ENCODE measurements around the gene PICK1.
A peak's percentile ranks its signal among the peaks of the same experiment; 100 is the strongest.

The PICK1 gene

GRCh38 chr22:38035530-38035885 is 21.7 kb upstream of the PICK1 start:
- Histone ChIP-seq H3K4me1 (ENCODE audit: control insufficient read depth, insufficient read depth, low read length) (no peaks in the 10 kb centered on the region), H3K9me3 (ENCODE audit: control insufficient read depth, insufficient read depth, low read depth, low read length) (no peaks in the 10 kb centered on the region), H3K27ac (ENCODE audit: extremely low read depth, low read depth, low read length) (no peak overlapping the region), H3K36me3 (ENCODE audit: control insufficient read depth in 2 of 2, insufficient read depth in 1 of 2, low read length in 2 of 2) (no peaks in the 10 kb centered on the region), H3K4me3 (ENCODE audit: low read depth, low read length) (no peak overlapping the region)
- POLR2A ChIA-PET, result no interaction called here
- CTCF ChIA-PET, result no interaction called here
- TF ChIP-seq ZNF341 (tag by site-specific recombination; IDR thresholded peaks at IDR 0.05; ENCODE audit: low read depth) (no peak), ZFHX2 (tag by site-specific recombination; conservative IDR thresholded peaks at IDR 0.05) (no peak), MEIS1 (CRISPR knock-in tag; IDR thresholded peaks at IDR 0.05; ENCODE audit: borderline replicate concordance) (no peak), ZNF510 (tag by site-specific recombination; IDR thresholded peaks at IDR 0.05; ENCODE audit: insufficient replicate concordance) (no peak), ZNF629 (tag by site-specific recombination; IDR thresholded peaks at IDR 0.05) (no peak), ZNF843 (tag by site-specific recombination; IDR thresholded peaks at IDR 0.05) (no peak), KLF7 (tag by site-specific recombination; IDR thresholded peaks at IDR 0.05; ENCODE audit: borderline replicate concordance) (no peak), ZNF677 (tag by site-specific recombination; IDR thresholded peaks at IDR 0.05) (no peak), KLF1 (tag by site-specific recombination; IDR thresholded peaks at IDR 0.05) (no peak), ZNF544 (tag by site-specific recombination; IDR thresholded peaks at IDR 0.05) (no peak), ZSCAN16 (tag by site-specific recombination; IDR thresholded peaks at IDR 0.05) (no peak)
- TF ChIP-seq, protein P1, sequence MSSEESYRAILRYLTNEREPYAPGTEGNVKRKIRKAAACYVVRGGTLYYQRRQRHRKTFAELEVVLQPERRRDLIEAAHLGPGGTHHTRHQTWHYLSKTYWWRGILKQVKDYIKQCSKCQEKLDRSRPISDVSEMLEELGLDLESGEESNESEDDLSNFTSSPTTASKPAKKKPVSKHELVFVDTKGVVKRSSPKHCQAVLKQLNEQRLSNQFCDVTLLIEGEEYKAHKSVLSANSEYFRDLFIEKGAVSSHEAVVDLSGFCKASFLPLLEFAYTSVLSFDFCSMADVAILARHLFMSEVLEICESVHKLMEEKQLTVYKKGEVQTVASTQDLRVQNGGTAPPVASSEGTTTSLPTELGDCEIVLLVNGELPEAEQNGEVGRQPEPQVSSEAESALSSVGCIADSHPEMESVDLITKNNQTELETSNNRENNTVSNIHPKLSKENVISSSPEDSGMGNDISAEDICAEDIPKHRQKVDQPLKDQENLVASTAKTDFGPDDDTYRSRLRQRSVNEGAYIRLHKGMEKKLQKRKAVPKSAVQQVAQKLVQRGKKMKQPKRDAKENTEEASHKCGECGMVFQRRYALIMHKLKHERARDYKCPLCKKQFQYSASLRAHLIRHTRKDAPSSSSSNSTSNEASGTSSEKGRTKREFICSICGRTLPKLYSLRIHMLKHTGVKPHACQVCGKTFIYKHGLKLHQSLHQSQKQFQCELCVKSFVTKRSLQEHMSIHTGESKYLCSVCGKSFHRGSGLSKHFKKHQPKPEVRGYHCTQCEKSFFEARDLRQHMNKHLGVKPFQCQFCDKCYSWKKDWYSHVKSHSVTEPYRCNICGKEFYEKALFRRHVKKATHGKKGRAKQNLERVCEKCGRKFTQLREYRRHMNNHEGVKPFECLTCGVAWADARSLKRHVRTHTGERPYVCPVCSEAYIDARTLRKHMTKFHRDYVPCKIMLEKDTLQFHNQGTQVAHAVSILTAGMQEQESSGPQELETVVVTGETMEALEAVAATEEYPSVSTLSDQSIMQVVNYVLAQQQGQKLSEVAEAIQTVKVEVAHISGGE (tag by site-specific recombination; conservative IDR thresholded peaks at IDR 0.05; ENCODE audit: low read depth), result no peak
- TF ChIP-seq, protein P2, sequence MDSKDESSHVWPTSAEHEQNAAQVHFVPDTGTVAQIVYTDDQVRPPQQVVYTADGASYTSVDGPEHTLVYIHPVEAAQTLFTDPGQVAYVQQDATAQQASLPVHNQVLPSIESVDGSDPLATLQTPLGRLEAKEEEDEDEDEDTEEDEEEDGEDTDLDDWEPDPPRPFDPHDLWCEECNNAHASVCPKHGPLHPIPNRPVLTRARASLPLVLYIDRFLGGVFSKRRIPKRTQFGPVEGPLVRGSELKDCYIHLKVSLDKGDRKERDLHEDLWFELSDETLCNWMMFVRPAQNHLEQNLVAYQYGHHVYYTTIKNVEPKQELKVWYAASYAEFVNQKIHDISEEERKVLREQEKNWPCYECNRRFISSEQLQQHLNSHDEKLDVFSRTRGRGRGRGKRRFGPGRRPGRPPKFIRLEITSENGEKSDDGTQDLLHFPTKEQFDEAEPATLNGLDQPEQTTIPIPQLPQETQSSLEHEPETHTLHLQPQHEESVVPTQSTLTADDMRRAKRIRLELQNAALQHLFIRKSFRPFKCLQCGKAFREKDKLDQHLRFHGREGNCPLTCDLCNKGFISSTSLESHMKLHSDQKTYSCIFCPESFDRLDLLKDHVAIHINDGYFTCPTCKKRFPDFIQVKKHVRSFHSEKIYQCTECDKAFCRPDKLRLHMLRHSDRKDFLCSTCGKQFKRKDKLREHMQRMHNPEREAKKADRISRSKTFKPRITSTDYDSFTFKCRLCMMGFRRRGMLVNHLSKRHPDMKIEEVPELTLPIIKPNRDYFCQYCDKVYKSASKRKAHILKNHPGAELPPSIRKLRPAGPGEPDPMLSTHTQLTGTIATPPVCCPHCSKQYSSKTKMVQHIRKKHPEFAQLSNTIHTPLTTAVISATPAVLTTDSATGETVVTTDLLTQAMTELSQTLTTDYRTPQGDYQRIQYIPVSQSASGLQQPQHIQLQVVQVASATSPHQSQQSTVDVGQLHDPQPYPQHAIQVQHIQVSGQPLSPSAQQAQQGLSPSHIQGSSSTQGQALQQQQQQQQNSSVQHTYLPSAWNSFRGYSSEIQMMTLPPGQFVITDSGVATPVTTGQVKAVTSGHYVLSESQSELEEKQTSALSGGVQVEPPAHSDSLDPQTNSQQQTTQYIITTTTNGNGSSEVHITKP (tag by site-specific recombination; IDR thresholded peaks at IDR 0.05), result no peak

DNA sequence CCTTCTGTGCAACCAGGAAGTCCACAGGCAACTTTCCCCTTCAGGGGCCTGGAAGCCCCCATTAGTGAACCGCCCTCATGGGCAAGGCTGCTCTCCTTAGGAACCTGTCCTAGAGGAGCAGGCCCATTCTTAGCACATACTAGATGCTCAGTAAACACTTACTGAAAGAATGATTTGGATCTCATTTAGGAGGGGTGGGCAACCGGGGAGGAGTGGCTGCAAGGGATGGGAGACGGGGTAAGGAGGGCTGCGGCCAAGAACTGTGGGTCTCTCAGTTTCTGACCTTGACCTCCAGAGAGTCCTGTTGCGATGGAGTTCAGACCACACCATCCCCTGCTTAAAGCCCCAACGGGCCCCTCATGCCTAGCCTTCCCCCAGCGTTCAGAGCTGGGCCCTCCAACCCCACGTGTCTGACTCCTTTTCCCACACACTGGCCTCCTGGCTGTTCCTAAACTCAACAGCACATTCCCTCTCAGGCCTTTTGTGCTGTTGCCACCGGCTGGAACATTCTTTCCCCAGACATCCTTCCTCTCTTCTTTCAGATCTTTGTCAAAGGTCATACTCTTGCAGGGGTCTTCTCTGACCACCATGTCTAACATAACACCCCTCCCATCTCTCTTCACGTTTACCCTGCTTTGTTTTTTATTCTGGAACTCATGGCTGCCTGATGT is 20.7 kb upstream of the PICK1 start:
- CTCF ChIA-PET, result interaction anchor here (2.2 kb wide), 1 partner anchor 16 kb away, joined by 14 read pairs; no protein-coding TSS in a partner anchor
- no peaks in the 10 kb centered on the region for H3K4me1 ChIP-seq (ENCODE audit: control insufficient read depth, insufficient read depth, low read length)
- no peaks in the 10 kb centered on the region for H3K36me3 ChIP-seq (ENCODE audit: control insufficient read depth in 2 of 2, insufficient read depth in 1 of 2, low read length in 2 of 2)
- H3K27ac ChIP-seq (ENCODE audit: extremely low read depth, low read depth, low read length), result no peak overlapping the region
- H3K9me3 ChIP-seq (ENCODE audit: control insufficient read depth, insufficient read depth, low read depth, low read length), result no peaks in the 10 kb centered on the region
- no peak overlapping the region for H3K4me3 ChIP-seq (ENCODE audit: low read depth, low read length)
- TF ChIP-seq KLF7 (tag by site-specific recombination; IDR thresholded peaks at IDR 0.05; ENCODE audit: borderline replicate concordance), result no peak
- peak; percentile 77 for TF ChIP-seq ZNF664 (tag by site-specific recombination; IDR thresholded peaks at IDR 0.05)
- POLR2A ChIA-PET, result no interaction called here
